Inferior parietal cortex (tissue), 1 donor: ENCODE data around the gene CRKL.

Experiments used
- DNase-seq: peaks from one replicate; pipeline ENCODE4 v3.0.0-alpha.2; 2016; ENCODE audit errors: extremely low spot score

CRKL gene

DNA sequence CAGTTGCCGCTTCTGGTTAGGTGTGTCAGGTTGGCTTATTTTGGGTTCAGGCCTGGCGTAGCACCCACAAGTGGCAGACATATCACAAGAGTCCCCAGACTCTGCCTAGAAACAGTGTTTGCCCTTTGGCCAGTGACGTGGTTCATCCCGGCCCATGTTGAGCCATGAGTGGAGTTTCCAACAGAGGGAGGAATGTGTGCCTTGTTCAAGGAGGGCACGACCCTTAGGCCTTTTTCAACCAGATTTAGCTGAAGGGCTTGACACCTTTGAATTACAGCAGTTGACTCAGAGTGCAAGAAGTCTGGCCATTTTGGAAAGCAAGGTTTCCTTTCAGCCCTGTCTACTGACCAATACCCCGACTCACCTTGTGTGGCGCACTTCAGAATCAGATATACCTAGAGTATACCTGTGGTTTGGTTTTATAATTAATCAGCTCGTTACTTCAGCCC, 34.7 kb downstream of the CRKL start:
- no peak for DNase-seq

DNA sequence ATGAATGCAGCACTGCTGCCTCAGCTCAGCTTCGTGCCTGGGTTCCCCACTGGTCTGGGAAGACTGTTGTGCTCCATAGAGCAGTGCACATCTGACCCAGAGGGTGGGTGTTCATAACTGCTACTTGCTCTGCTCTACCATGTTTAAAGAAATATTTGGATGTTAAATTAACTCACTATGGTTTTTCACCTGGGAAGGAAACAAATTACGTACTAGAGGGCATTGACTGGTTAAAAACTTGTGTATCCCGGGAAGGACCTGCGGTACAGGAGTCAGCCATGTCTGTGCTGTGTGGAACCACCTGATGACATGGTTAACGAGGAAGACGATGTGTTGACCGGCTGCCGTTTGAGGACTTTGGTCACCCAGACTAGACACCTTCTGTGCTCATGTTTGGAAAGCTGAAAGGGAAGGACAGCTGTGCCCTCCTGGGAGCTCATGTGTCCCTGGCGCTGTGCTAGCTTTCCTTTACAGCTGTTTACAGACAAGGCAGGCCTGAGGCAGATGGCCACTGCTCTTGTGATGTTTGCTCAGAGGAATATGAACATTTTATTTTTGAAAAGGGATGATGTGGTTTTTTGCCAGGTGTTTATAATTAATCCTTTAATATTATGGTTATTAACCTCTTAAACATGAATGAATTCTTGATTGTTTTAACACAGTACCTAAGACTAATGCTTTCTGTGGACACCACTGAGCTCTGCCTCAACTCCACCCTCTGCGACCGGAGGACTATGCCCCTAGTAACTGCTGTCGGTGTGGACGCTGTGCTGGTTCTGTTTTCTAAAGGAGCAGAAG, 35.5 kb downstream of the CRKL start:
- DNase-seq = no peak

DNA sequence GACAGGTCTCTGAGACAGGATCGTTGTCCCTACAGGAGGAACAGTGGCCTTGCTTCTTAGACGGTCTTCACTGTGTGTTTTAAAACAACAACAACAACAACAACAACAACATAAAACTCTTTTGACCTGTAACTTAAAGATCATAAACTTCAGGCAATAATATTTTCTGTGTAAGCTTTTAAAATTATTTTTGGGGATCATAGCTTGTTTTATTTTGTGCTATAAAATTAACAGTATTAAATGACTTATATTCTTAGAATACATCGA, 36.1 kb downstream of the CRKL start:
- no peak for DNase-seq

DNA sequence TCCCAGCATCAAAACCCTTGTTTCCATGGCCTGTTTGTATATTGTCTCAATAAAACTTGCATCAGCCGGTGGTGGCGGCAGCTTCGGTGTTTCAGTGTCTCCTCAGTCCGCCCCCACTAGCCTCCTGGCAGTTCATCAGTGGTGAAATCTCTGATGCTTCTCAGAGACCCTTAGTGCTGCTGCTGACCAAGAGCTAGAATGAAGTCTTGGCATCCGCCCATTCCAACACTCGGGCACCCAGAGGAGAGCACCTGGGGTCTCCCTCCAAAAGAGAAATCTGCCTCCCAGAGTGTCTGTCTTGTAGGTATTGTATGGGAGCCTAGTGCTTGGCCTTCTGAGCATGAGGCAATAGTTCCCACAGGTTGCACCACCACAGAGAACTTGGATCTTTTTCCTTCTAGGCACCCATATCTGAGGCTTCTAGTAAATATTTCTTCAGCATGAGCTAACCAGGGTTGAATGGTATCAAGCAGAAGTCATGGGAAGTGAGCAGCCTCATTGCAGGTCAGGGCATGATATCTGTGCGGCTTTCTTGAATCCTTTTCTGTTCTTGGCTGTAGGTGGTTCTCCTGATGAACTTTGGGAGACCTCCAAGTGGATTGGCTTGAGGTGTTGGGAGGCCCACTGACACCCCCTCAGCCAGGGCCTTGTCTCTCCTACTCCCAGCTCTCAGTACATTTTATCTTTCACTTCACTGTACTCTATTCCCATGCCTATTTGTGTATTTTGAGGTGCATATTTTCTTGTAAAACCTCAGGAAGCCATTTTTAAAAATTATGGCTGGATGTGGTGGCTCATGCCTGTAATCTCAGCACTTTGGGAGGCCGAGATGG, 36.7 kb downstream of the CRKL start:
- DNase-seq = no peak

DNA sequence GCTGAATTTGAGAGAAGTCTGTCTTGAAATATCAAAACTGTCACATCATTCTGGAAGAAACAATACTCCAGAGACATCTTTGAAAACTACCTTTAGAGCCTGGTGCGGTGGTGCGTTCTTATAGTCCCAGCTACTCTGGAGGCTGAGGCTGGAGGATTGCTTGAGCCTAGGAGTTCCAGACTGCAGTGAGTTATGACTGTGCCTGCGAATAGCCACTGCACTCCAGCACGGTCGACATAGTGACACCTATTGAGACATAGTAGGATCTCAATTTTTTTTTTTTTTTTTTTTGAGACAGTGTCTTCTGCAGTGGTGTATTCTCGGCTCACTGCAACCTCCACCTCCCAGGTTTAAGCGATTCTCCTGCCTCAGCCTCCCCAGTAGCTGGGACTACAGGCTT, 38.3 kb downstream of the CRKL start:
- DNase-seq = no peak

DNA sequence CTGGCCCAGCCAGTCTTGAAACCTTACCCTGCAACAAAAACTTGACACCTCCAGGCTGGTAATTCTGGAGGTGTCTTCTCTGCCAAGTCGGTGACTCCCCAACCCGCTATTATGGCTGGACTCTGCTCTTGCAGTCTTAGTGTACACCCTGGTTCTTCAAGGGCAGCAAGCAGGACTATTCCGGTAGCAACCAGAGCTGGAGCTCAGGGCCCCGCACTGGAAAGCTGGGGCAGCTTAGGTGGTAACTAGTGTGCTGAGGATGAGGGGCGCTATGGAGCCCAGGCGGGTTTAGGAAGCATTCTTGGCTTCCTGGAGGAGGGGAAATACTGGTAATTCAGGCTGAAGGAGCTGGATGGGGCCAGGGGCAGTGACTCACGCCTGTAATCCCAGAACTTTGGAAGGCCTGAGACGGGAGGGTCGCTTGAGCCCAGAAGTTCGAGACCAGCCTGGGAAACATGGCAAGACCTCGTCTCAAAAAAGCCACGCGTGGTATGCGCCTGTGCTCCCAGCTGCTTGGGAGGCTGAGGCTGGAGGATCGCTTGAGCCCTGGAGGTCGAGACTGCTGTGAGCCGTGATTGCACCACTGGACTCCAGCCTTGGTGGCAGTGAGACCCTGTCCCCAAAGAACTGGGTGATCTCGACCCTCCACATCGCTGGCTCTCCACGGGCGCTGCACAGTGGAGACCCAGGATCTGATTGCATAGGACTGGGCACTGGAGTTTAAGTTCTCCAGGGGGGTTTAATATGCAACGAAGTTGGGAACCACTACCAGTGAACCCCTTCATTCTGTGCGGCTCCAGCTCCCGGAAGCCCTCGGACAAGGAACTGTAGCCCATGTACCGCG, 39.3 kb downstream of the CRKL start:
- no peak for DNase-seq

DNA sequence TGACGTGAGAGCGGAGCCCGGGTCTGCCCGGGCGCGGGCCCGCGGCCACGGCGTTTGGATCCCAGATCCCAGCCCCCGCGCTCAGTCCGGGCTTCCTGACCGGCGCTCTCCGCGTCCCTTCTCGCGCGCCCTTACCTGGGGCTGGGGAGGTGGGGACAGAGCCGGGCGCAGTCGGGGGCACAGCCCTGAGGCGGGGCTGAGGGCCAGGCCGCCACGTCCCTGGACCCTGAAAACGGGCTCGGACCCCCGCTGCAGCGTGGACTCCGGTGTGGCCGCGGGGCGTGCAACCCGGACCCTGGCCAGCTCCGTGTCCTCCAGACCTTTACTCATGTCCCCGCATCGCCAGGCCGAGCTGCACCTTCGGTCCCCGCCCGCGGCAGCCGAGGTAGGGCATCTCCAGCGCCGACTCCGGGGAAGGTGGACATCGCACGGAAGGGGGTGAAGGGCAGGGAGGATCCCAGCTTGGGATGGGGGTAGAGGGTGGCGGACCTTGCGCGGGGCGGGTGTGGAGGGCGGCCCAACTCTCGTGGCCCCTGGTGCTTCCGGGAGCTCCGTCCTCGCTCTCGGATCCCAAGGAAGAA, 40.0 kb downstream of the CRKL start:
- no peak for DNase-seq

DNA sequence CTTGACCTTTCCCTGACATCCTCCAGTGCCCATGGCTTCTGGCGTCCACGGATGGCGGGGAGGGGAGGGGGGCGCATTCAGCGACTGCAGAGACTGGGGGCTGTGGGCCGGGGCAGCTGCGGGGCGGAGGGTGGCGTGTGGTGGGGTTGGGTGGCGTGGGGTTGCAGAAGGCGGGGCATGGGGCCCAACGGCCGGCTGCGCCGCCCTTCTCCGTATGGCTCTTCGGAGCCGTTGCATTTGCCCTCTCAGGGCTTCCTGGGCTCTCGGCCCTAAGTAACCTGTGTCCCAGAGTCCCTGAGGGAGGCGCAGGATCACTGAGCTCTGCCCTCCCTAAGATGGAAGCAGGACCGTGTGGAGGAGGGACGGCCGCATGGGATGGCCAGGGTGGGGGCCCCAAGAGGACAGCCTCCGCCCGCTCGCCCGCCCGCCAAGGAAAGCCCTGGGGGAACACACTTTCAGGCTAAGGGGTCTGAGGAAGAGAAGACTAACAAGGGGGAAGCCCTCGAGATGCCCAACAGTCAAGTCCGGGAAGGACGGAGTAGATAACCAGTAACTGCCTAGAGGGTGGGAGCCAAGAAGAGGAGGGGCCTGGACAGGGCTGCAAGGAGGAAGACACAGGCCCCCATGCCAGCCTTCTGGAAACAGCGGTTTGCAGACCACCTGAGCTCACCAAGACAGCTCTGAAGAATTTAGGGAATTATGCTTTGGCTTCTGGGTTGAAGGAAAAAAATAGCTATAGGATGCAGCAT, 40.6 kb downstream of the CRKL start:
- no peak for DNase-seq

DNA sequence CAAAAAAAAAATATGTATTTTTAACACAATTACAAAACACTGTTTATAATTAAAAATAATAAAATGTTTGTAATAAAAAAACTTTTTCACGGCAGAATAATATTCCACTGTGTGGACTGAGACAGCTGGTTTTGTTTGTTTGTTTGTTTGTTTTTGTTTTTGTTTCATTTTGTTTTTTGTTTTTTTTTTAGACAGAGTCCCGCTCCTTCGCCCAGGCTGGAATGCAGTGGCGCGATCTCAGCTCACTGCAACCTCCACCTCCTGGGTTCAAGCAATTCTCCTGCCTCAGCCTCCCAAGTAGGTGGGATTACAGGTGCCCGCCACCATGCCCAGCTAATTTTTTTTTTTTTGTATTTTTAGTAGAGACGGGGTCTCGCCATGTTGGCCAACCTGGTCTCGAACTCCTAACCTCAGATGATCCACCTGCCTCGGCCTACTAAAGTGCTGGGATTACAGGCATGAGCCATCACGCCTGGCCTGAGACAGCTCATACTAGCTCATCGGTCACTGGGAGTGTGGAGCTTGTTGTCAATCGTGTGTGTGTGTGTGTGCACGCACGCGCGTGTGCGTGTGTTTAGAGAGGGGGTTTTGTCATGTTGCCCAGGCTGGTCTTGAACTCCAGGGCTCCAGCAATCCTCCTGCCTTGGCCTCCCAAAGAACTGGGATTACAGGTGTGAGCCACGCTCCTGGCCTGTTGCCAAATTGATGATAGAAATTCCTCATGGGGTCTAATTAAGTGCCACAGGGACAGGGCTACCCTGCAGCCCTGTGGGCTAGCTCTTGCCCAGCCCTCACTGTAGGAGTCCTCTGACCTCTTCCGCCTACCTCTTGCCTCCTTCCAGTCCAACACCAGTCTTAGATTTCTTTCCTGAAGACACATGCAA, 42.6 kb downstream of the CRKL start:
- DNase-seq = no peak

DNA sequence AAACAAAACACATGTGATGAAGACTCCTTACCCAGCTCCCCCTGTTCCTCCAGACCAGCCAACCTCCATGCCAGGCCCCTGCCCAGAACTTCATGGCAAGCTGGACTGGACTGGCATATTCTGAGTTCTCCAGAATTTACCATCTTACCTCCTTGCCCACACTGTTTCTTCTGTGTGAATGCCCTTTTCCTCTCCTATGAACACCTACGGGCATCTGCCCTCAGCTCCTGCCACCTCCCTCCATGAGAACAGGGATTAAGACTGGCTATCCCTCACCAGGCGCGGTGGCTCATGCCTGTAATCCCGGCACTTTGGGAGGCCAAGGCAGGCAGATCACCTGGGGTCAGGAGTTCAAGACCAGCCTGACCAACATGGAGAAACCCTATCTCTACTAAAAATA, 43.4 kb downstream of the CRKL start:
- no peak for DNase-seq

DNA sequence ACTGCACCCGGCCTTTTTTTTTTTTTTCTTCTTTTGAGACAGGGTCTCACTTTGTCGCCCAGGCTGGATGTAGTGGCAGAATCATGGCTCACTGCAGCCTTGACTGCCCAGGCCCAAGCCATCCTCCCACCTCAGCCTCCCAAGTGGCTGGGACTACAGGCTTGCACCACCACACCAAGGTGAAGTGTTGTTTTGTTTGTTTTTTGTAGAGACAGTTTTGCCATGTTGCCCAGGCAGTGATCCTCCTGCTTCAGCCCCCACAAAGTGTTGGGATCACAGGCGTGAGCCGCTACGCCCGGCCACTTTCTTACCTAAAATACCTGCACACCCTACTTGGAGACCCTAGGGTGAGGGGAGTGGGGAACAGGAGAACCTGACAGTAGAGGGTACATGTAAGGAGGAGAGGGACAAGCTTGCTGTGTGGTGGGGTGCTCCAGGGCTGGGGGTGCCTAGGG, 45.3 kb downstream of the CRKL start:
- DNase-seq = no peak

DNA sequence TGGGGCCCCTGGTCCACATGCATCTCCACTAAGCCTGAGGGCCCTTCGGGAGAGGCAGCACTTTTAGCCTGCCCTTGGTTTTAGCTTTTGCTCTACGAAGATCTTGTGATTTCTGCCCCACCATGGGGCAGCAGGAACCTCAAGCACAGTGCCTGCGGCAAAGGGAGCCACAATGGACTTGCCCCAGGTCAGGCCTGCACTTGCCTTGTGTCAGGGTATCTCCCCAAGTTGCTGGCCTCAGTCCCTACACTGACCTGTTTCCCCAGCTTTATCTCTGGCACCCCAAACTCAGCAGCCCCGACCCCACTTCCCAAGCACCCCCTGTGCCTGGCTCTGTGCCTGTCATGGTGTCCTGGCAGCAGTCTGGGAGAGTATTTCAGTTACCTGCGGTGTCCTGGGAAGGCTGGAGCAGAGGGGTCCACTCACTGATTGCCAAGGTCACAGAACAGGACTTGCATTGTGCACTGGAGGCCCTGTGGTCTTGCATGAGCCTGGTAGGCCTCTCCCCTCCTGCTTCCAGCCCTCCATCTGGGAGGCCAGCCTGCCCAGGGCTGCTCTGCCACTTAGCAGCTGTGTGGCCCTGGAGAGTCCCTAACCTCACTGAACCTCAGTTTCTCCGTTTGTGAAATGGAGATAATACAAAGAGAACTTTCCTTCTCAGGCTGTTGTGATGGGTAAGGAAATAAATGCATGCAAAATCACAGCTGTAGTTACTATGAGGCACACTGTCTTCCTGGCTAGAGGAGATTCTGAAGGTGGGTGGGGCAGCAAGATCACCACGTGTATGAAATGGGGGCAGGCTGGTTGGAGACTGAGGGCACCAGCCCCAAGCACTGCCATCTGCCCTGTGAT, 46.2 kb downstream of the CRKL start:
- DNase-seq = no peak

DNA sequence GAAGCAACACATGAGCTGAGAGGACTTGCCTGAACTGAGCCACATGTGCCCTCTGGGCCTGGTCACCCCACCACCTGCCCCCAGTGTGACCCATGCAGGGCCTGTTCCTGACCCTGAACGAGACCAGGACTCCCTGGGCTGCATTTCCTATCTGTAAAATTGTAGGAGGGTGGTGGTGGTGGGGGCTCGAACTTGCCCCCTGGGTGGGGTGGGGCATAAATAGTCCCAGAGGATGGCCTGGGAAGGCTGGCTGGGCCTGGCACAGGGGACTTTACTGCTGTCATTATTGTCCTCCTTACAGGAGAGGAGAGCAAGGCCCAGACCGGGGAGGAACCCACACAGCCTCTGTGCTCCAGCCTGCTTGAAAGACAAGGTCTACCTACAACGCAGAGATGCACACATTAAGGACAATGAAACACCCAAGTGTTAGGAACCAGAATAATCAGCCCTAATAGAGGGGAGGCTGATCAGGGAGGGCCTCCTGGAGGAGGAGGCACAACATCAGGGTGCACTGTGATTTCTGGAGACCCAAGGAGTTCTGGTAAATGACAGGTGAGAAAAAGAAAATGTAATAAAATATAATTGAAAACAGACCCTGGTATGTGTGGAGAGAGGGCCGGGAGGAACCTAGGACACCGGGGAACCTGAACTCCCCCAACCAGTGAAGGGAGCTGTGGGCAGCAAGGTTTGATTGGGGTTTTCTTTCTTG, 47.0 kb downstream of the CRKL start:
- DNase-seq = no peak

DNA sequence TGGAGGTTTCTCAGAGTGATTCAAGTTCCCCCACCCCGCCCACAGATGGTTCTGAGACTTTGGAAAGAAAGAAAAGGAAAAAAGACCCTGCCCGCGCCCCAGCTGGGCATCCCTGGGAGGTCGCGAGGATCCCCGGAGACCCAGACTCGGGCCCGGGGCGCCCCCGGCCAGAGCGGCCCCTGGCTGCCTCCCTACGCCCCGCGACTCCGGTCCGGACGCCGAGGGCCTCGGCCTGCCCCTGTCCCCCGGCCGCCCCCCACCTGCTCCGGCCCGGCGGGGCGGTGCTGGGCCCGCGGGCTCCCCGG, 47.5 kb downstream of the CRKL start:
- no peak for DNase-seq

DNA sequence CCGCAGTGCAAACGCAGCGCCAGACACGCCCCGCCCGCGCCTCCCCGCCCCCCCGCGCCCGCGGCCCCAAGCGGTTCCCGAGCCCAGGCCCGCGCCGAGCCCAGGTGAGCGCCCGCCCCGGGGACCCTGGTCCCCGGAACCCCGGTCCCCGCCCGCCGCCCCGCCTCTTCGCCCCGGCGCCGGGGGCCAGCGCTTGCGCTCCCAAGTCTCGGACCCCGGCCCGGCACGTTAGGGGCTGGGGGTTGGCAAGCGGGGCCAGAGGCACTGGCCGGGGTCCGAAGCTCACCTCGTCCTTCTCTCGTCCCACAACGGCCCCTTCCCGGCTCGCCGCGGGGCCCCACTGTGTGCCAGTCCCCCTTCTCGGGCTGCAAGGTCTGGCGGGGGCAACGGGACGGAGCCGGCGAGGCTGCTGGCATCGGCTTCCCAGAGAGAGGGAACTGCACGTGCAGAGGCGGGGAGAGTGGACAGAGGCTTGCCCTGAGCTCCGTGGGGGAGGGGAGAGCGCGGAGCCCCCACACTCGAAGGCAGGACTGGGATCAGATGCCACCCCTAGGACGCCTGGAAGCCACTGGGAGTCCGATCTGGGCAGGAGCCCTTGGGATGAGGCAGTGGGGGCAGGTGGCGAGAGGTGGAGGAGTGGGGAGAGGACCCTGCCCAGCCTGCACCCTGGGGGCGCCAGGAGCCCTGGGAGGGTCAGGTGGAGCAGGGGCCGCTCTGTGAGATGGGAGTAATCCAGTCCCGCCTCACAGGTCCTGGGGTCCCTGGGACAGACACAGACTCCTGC, 48.1 kb downstream of the CRKL start:
- DNase-seq = no peak

DNA sequence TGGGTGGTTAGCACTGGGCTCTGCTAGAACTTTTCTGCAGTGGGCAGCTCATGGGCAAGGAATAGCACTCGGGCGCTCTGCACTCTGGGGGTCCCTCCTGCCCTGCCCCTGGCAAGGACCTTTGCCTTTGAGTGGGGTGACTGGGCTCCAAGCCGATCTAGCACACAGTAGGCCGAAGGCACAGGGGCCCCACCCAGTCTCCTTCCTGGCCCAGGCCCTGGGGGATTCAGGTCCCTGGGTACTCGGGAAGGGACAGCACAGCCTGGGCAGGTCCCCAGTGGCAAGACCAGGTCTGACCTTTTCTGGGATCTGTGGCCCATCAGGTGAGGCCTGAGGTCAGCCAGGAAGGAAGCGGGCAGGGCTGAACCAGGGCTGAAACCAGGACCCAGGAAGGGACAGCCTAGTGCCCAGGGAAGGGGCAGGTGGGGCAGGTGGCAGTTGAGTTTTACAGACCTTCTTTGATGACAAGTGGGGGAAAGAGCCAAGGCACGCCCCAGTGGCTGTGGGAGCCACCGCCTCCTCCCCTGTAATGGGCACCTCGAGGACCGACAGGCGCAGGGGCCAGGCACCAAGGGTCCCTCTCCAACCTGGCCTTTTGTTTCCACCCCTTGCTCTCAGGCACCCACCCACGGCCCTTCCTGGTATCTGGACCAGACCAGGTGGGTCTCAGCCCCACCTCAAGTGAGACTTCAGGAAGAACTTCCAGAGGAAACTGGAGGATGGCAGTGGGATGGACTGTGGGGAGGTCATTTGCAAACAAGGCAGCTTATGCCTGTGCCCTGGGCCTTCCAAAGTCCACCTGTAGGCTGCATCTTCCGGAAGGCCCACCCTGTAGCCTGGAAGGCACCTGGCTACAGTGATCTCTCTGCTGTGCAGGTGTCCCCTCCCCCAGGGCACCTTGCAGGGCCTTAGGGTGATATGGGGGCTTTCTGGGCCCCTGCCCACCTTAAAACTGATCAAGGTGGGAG, 49.0 kb downstream of the CRKL start:
- no peak for DNase-seq
